ENCODE data around the gene SGTA. TPM values are rescaled to one million over a fixed set of nuclear protein-coding genes. Genes with fewer than 3 reads are reported as not detected.

Gene SGTA
- total and polyA plus RNA-seq, 2 experiments from 2014 or later, result 71.6 to 102 TPM

- no peak for TF ChIP-seq REST (IDR thresholded peaks at IDR 0.05; ENCODE audit: unreplicated experiment)
Measured at GRCh38 chr19:2791876-2792275, 8.8 kb upstream of the SGTA start (continued).

GRCh38 chr19:2791440-2791839 lies 8.4 kb upstream of the SGTA start:
- Mint-ChIP-seq H3K4me3 (no peak overlapping the region), H3K9me3 (no peaks in the 10 kb centered on the region), H3K27ac (no peak overlapping the region), H3K4me1 (peaks cover 17% of the 10 kb centered on the region; the same call in 2 of the 3 replicates), H3K27me3 (ENCODE audit: insufficient read depth, low read depth, poor library complexity) (peaks cover 13% of the 10 kb centered on the region), H3K36me3 (ENCODE audit: low read depth) (peaks cover 67% of the 10 kb centered on the region)
- no peak overlapping the region for H2AFZ ChIP-seq
- peaks cover 5% of the 10 kb centered on the region for H3K4me1 ChIP-seq (ENCODE audit: insufficient read depth)
- no peaks in the 10 kb centered on the region for H3F3A ChIP-seq (replicated peaks; ENCODE audit: low read depth)
- H3K9me2 ChIP-seq (ENCODE audit: insufficient read depth), result no peaks in the 10 kb centered on the region
- peaks cover 17% of the 10 kb centered on the region; the same call in 1 of the 2 replicates for H4K20me1 ChIP-seq (replicated peaks; ENCODE audit: insufficient read depth)
- no peak overlapping the region for H3K27ac ChIP-seq (ENCODE audit: low read depth)
- ATAC-seq (peak; percentile 75), DNase-seq (ENCODE audit: low spot score) (peak; percentile 26)
- H3K4me3 ChIP-seq, result no peak overlapping the region
- no peaks in the 10 kb centered on the region for H3K27me3 ChIP-seq (ENCODE audit: insufficient read depth)
- TF ChIP-seq EZH2 (IDR thresholded peaks at IDR 0.05; ENCODE audit: low read depth, unreplicated experiment) (no peak), CTCF (conservative IDR thresholded peaks at IDR 0.05; ENCODE audit: low read depth in 2 of 2) (peak in 1 of 2 experiments; percentile 35; a peak in 2 of 4 replicates)
- H3K4me2 ChIP-seq, result no peak overlapping the region
- peaks cover 11% of the 10 kb centered on the region for H3K36me3 ChIP-seq (ENCODE audit: insufficient read depth)
- peaks cover 41% of the 10 kb centered on the region for H3K79me2 ChIP-seq (replicated peaks; ENCODE audit: insufficient read depth)

- no peak overlapping the region for H3K4me3 Mint-ChIP-seq
- no peaks in the 10 kb centered on the region for H3K9me2 ChIP-seq (ENCODE audit: insufficient read depth)
- peaks cover 11% of the 10 kb centered on the region for H3K36me3 ChIP-seq (ENCODE audit: insufficient read depth)
- no peaks in the 10 kb centered on the region for H3K27me3 ChIP-seq (ENCODE audit: insufficient read depth)
- no peak overlapping the region for H2AFZ ChIP-seq
- H3K4me3 ChIP-seq, result no peak overlapping the region
- H3K4me2 ChIP-seq, result no peak overlapping the region
- peaks cover 49% of the 10 kb centered on the region for H3K79me2 ChIP-seq (replicated peaks; ENCODE audit: insufficient read depth)
- ATAC-seq, result no peak
- H3K4me1 ChIP-seq (ENCODE audit: insufficient read depth), result peaks cover 5% of the 10 kb centered on the region
- H3K4me1 Mint-ChIP-seq, result peaks cover 16% of the 10 kb centered on the region; the same call in 2 of the 3 replicates
- no peak for DNase-seq (ENCODE audit: low spot score)
- H4K20me1 ChIP-seq (replicated peaks; ENCODE audit: insufficient read depth), result peaks cover 16% of the 10 kb centered on the region; the same call in 1 of the 2 replicates
- H3K27me3 Mint-ChIP-seq (ENCODE audit: insufficient read depth, low read depth, poor library complexity), result peaks cover 13% of the 10 kb centered on the region
- no peak overlapping the region for H3K27ac ChIP-seq (ENCODE audit: low read depth)
- no peak overlapping the region for H3K27ac Mint-ChIP-seq
- no peaks in the 10 kb centered on the region for H3F3A ChIP-seq (replicated peaks; ENCODE audit: low read depth)
- H3K36me3 Mint-ChIP-seq (ENCODE audit: low read depth), result peaks cover 59% of the 10 kb centered on the region
- H3K9me3 Mint-ChIP-seq, result no peaks in the 10 kb centered on the region
- no peak for TF ChIP-seq JUNB (IDR thresholded peaks at IDR 0.05; ENCODE audit: unreplicated experiment)
- TF ChIP-seq POLR2AphosphoS5 (IDR thresholded peaks at IDR 0.05; ENCODE audit: low read depth), result no peak
- TF ChIP-seq NANOG (IDR thresholded peaks at IDR 0.05; ENCODE audit: borderline replicate concordance), result no peak
- TF ChIP-seq CTCF (conservative IDR thresholded peaks at IDR 0.05; ENCODE audit: low read depth in 2 of 2), result no peak
- no peak for TF ChIP-seq STAT1 (IDR thresholded peaks at IDR 0.05; ENCODE audit: unreplicated experiment)
- no peak for TF ChIP-seq EZH2 (IDR thresholded peaks at IDR 0.05; ENCODE audit: low read depth, unreplicated experiment)
- TF ChIP-seq ETS1 (IDR thresholded peaks at IDR 0.05), result no peak
- no peak for TF ChIP-seq ZNF114 (CRISPR knock-in tag; IDR thresholded peaks at IDR 0.05)
- no peak for TF ChIP-seq ZNF331 (CRISPR knock-in tag; IDR thresholded peaks at IDR 0.05; ENCODE audit: low read depth)
Measured at GRCh38 chr19:2790557-2791271, 7.6 kb upstream of the SGTA start.
